ENCODE data around the gene LDHD. TPM values are rescaled to one million over a fixed set of nuclear protein-coding genes. Genes with fewer than 3 reads are reported as not detected.

The LDHD gene
- polyA plus RNA-seq, 1 experiment = 0.71 TPM

DNA sequence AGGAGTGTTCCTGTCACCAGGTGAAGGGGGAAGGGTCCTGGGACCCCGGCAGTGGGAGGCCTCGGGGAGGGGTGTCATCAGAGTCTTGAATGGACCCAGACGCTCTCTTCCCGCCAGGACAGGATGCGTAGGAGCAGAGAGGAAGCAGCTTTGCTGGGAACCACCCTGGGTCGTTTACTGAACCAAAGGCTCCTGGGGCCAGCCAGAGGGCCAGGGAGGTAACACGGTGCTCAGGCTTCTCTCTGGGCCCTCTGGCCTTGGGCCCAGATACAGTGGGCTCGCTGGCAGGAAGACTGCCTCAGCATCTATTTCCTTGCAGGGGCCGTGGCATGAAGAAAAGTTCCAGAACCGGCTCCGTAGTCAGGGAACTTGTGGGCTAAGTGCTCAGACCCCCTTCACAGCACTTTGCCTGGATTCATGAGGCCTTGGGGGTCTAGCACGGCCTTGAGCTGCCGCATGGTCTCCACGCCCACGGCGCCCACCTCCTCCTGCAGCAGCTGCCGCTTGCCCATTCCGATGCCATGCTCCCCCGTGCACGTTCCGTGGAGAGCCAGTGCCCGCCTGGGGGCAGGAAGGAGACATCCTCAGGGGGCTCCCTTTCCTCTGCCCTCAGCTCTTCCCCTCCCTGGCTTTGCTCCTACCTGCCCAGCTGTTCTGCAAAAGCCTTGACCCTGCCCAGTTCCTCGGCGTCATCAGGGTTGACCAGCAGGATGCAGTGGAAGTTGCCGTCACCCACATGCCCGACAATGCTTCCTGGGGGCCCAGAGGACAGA is 4.4 kb downstream of the LDHD start:
- H3K4me3 ChIP-seq (ENCODE audit: low read depth, low read length) = no peak overlapping the region
- ChIA-PET POLR2A (no interaction called here), CTCF (interaction anchor here (0.6 to 8.0 kb wide), 30 partner anchors 10 to 402 kb away, joined by 3 to 199 read pairs (median 6); partner anchors contain the start of genes WDR59 and ZNRF1)
- no peaks in the 10 kb centered on the region for H3K27me3 ChIP-seq (ENCODE audit: control insufficient read depth, insufficient read depth, low read length)
- DNase-seq (ENCODE audit: low read depth) = no peak
- TF ChIP-seq CTCF (IDR thresholded peaks at IDR 0.05; ENCODE audit: insufficient read depth, low read depth, low read length) = no peak
- no peaks in the 10 kb centered on the region for H3K36me3 ChIP-seq (ENCODE audit: control insufficient read depth, insufficient read depth, low read length)

GRCh38 chr16:75111514-75111940 is 5.1 kb downstream of the LDHD start:
- Histone ChIP-seq H3K27me3 (ENCODE audit: control insufficient read depth, insufficient read depth, low read length) (no peaks in the 10 kb centered on the region), H3K4me3 (ENCODE audit: low read depth, low read length) (no peak overlapping the region), H3K36me3 (ENCODE audit: control insufficient read depth, insufficient read depth, low read length) (no peaks in the 10 kb centered on the region)
- CTCF ChIA-PET = interaction anchor here (0.6 to 8.0 kb wide), 37 partner anchors 8 to 402 kb away, joined by 3 to 199 read pairs (median 6); partner anchors contain the start of genes WDR59 and ZNRF1
- POLR2A ChIA-PET = interaction anchor here (0.7 to 0.8 kb wide), 2 partner anchors 85 to 113 kb away, joined by 6 read pairs; partner anchors contain the start of gene ZNRF1
- no peak for TF ChIP-seq CTCF (IDR thresholded peaks at IDR 0.05; ENCODE audit: insufficient read depth, low read depth, low read length)
- no peak for DNase-seq (ENCODE audit: low read depth)

- Histone ChIP-seq H3K36me3 (ENCODE audit: control insufficient read depth, insufficient read depth, low read length) (no peaks in the 10 kb centered on the region), H3K27me3 (ENCODE audit: control insufficient read depth, insufficient read depth, low read length) (no peaks in the 10 kb centered on the region)
- POLR2A ChIA-PET = interaction anchor here (0.7 to 0.8 kb wide), 2 partner anchors 85 to 112 kb away, joined by 6 read pairs; partner anchors contain the start of gene ZNRF1
Observed at GRCh38 chr16:75110637-75111513, 5.7 kb downstream of the LDHD start.

DNA sequence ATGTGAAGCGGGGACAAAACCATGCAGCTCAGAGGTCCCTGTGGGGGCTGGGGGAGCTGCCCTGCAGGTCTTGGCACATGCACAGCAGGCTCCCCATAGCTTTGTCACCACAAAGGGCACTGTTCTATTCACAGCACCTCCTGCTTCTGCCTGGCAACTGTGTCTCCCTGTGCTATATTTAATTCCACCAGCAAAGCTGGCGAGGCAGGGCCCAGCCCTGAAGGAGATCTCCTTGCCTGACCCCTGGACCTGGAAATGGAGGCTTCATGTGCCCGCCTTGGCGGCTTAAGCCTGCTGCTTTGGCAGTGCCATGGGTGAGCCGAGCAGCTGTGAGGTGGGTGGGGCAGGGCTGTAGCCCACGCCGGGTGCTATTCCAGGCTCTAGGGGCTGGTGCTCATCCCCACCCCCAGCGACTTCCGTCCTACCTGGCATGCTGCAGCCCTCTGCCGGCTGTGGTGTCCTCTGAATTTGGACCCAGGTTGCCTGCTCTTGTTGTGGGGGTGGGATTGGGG is 6.8 kb downstream of the LDHD start:
- Histone ChIP-seq H3K4me3 (ENCODE audit: low read depth, low read length) (no peak overlapping the region), H3K27me3 (ENCODE audit: control insufficient read depth, insufficient read depth, low read length) (no peaks in the 10 kb centered on the region), H3K36me3 (ENCODE audit: control insufficient read depth, insufficient read depth, low read length) (no peaks in the 10 kb centered on the region)
- no peak for DNase-seq (ENCODE audit: low read depth)
- ChIA-PET POLR2A (no interaction called here), CTCF (interaction anchor here (0.8 to 8.0 kb wide), 12 partner anchors 11 to 248 kb away, joined by 3 to 199 read pairs (median 14); partner anchors contain the start of genes WDR59 and ZNRF1)
- no peak for TF ChIP-seq CTCF (IDR thresholded peaks at IDR 0.05; ENCODE audit: insufficient read depth, low read depth, low read length)

More at GRCh38 chr16:75110637-75111513, 5.7 kb downstream of the LDHD start:
- 0 out of 2 replicates have a peak overlapping the region, but pooled peaks have one; percentile 13 for H3K4me3 ChIP-seq (ENCODE audit: low read depth, low read length)
- TF ChIP-seq CTCF (IDR thresholded peaks at IDR 0.05; ENCODE audit: insufficient read depth, low read depth, low read length) = peak; percentile 94
- DNase-seq (ENCODE audit: low read depth) = peak; percentile 29
- CTCF ChIA-PET = interaction anchor here (0.7 to 8.0 kb wide), 36 partner anchors 9 to 401 kb away, joined by 3 to 199 read pairs (median 6); partner anchors contain the start of genes WDR59 and ZNRF1

Measured in BJ (cell line).